GM23248 (cell line): ENCODE measurements around the gene TAS2R19.

Experiments used
- EZH2 ChIP-seq: fragments of 200-600 bp; sonication (generic); IDR thresholded peaks from 2 replicates; pipeline ENCODE4 v1.6.1; 2018; ENCODE audit warnings: antibody characterized with exemption, mild to moderate bottlenecking; ENCODE audit not compliant: insufficient read depth, poor library complexity, severe bottlenecking
- EZH2phosphoT487 ChIP-seq: fragments of 200-600 bp; sonication (generic); IDR thresholded peaks from 2 replicates; pipeline ENCODE4 v1.6.1; 2018; ENCODE audit warnings: antibody characterized with exemption, moderate library complexity, mild to moderate bottlenecking, low read depth; ENCODE audit not compliant: insufficient read depth

- TF ChIP-seq EZH2, result no peak
- no peak for TF ChIP-seq EZH2phosphoT487
These were observed 16.8 kb upstream of the TAS2R19 start for GRCh38 chr12:11039171-11039570.
